Subcutaneous abdominal adipose tissue (tissue), 5 donors: Measurements from ENCODE around the gene PLXND1.

Source experiments
- H3K27ac ChIP-seq: one replicate; pipeline ENCODE4 v1.7.0; 2013; ENCODE audit warnings: low read depth, mild to moderate bottlenecking, inconsistent platforms, low read length, moderate library complexity
- H3K27me3 ChIP-seq, 5 donors: one replicate each; pipeline ENCODE4 v1.7.0; 2013; ENCODE audit warnings: low read length in 5 of 5, inconsistent platforms in 1 of 5; ENCODE audit not compliant: control insufficient read depth in 5 of 5, insufficient read depth in 4 of 5
- H3K36me3 ChIP-seq, 5 donors: one replicate each; pipeline ENCODE4 v1.7.0; 2013; ENCODE audit warnings: low read length in 5 of 5; ENCODE audit not compliant: control insufficient read depth in 5 of 5, insufficient read depth in 5 of 5
- H3K4me1 ChIP-seq, 5 donors: one replicate each; pipeline ENCODE4 v1.7.0; 2013; ENCODE audit warnings: low read length in 5 of 5, mild to moderate bottlenecking in 3 of 5, moderate library complexity in 1 of 5; ENCODE audit not compliant: control insufficient read depth in 5 of 5, insufficient read depth in 5 of 5
- H3K4me3 ChIP-seq, 5 donors: one replicate each; pipeline ENCODE4 v1.7.0; 2013; ENCODE audit warnings: low read length in 5 of 5, low read depth in 1 of 5
- H3K9ac ChIP-seq, 5 donors: one replicate each; pipeline ENCODE4 v1.7.0; 2013; ENCODE audit warnings: low read length in 5 of 5, mild to moderate bottlenecking in 4 of 5, moderate library complexity in 3 of 5
- H3K9me3 ChIP-seq, 5 donors: one replicate each; pipeline ENCODE4 v1.7.0; 2013; ENCODE audit warnings: low read length in 5 of 5; ENCODE audit not compliant: control insufficient read depth in 5 of 5
- donor health status: healthy.
- donor health status: healthy.
- donor health status: healthy.
- donor health status: healthy.
- donor health status: healthy.

The PLXND1 gene

DNA sequence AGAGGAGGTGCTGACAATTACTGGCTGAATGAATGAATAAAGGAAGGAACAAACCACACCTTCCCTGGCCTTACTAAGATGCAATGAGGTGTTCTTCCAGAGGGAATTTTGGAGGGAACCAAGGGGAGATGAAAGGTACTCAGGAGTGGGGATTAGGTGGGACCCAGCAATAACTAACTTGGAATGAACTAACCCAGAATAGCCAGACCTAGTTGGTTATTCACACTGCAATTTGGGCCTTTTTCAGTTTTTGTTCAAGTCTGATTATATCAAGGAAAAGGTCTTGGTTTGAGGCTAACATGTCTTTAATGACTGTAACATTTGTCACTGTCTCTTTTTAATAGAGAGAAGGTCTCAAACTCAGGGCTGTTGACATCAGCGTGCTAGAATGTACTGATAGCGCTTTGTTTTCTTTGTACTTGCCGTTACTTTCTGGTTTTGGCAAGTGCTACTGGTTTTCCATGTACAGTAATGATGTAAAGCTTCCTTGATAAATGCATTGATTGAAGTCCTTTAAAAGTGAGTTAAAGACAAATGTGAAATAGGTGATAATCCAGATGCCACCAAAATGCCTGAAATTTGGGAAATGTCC lies 3.2 kb upstream of the PLXND1 start:
- Histone ChIP-seq H3K27ac (peak overlapping the region; percentile 99), H3K9me3 (no peaks in the 10 kb centered on the region), H3K4me3 (no peak overlapping the region), H3K27me3 (no peaks in the 10 kb centered on the region), H3K4me1 (peaks cover 6 to 83% (median 61%) of the 10 kb centered on the region in 5 donors), H3K9ac (no peak overlapping the region), H3K36me3 (no peaks in the 10 kb centered on the region)

DNA sequence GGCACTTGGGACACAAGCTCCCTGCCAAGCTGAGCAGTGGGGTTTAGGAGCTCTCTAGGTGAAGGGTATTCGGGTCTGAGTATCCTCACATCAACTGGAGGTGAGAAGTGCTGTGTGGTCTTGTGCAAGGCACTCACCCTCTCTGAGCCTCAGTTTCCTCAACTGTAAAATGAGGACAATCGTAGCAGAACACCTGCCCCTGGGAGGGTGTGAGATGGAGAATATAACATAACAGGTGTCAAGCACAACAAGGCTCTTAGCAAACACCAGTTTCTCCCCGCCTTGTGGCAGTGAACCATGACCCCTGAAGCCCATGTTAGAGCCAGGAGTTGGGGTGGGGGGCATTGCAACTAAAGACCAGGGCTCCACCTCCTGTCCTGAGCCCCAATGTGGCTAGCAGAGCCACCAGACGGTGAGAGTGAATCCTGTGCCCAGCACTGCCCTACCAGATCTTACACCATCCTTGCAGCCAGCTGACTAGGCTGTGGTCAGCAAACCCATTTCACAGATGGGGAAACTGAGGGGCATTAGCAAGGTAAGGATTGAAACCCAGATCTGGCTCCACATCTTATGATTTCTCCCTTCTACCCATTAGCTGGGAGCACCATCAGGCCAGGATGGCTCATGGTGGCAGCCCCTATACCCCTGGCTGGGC lies 2.6 kb upstream of the PLXND1 start:
- peak overlapping the region; percentile 99 for H3K27ac ChIP-seq
- no peaks in the 10 kb centered on the region for H3K9me3 ChIP-seq
- H3K4me1 ChIP-seq = peaks cover 11 to 83% (median 61%) of the 10 kb centered on the region in 5 donors
- peaks cover 0 to 3% (median 0%) of the 10 kb centered on the region in 5 donors for H3K36me3 ChIP-seq
- no peak overlapping the region for H3K4me3 ChIP-seq
- H3K9ac ChIP-seq = no peak overlapping the region
- no peaks in the 10 kb centered on the region for H3K27me3 ChIP-seq

GRCh38 chr3:129608087-129608935 lies 1.8 kb upstream of the PLXND1 start:
- Histone ChIP-seq H3K4me3 (peak overlapping the region in 3 of 5 donors; percentile 14 to 67 (median 66)), H3K9me3 (peaks cover 0 to under 1% (median 0%) of the 10 kb centered on the region in 5 donors), H3K4me1 (peaks cover 18 to 89% (median 69%) of the 10 kb centered on the region in 5 donors), H3K9ac (peak overlapping the region in 2 of 5 donors; percentile 76 to 89), H3K36me3 (peaks cover 0 to 3% (median 0%) of the 10 kb centered on the region in 5 donors), H3K27ac (peak overlapping the region; percentile 99), H3K27me3 (peaks cover 0 to 2% (median 0%) of the 10 kb centered on the region in 5 donors)

- H3K9ac ChIP-seq = peak overlapping the region; percentile 50 to 91 (median 78)
Observed at GRCh38 chr3:129607391-129608068, 1.1 kb upstream of the PLXND1 start.

GRCh38 chr3:129605922-129606635 lies 397 bp downstream of the PLXND1 start:
- Histone ChIP-seq H3K4me3 (peak overlapping the region in 4 of 5 donors; percentile 75 to 81 (median 80)), H3K4me1 (peaks cover 32 to 90% (median 71%) of the 10 kb centered on the region in 5 donors), H3K9ac (peak overlapping the region in 3 of 5 donors; percentile 67 to 79 (median 75)), H3K36me3 (peaks cover 0 to 11% (median 3%) of the 10 kb centered on the region in 5 donors), H3K27me3 (peaks cover 0 to 6% (median 0%) of the 10 kb centered on the region in 5 donors), H3K9me3 (peaks cover 0 to 3% (median 0%) of the 10 kb centered on the region in 5 donors), H3K27ac (peak overlapping the region; percentile 75)

More at GRCh38 chr3:129607391-129608068, 1.1 kb upstream of the PLXND1 start:
- Histone ChIP-seq H3K27me3 (peaks cover 0 to 6% (median 0%) of the 10 kb centered on the region in 5 donors), H3K27ac (peak overlapping the region; percentile 99), H3K4me1 (peaks cover 24 to 90% (median 69%) of the 10 kb centered on the region in 5 donors), H3K36me3 (peaks cover 0 to 9% (median 0%) of the 10 kb centered on the region in 5 donors), H3K9me3 (peaks cover 0 to 3% (median 0%) of the 10 kb centered on the region in 5 donors), H3K4me3 (peak overlapping the region; percentile 58 to 68 (median 67))

GRCh38 chr3:129605203-129605921 lies 1.1 kb downstream of the PLXND1 start:
- Histone ChIP-seq H3K4me1 (peaks cover 35 to 93% (median 78%) of the 10 kb centered on the region in 5 donors), H3K9ac (peak overlapping the region in 3 of 5 donors; percentile 67 to 79 (median 75))

DNA sequence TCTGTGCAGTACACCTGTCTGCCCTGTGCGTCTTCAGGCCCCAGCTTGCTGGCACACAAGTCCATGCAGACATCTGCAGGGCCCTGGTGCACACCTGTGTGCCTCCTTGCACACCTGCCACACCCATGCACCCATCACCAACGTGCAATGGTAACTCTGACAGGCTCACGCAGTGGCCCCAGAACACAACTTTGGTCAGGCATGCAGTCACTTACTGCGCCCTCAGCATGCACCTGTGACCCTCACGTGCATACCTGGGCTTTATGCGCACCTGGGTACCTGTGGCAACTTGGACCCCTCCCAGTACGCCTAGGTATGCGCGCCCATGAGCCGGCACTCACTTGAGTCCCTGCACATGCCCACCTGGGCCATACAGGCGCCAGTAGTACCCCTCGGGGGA lies 1.7 kb downstream of the PLXND1 start:
- peaks cover 0 to 14% (median 5%) of the 10 kb centered on the region in 5 donors for H3K36me3 ChIP-seq
- H3K9ac ChIP-seq = peak overlapping the region in 4 of 5 donors; percentile 53 to 100 (median 67)
- H3K27me3 ChIP-seq = peaks cover 0 to 6% (median 0%) of the 10 kb centered on the region in 5 donors
- H3K4me3 ChIP-seq = peak overlapping the region; percentile 75 to 95 (median 80)
- peaks cover 0 to 3% (median 0%) of the 10 kb centered on the region in 5 donors for H3K9me3 ChIP-seq
- peaks cover 35 to 93% (median 82%) of the 10 kb centered on the region in 5 donors for H3K4me1 ChIP-seq
- H3K27ac ChIP-seq = peak overlapping the region; percentile 97

More at GRCh38 chr3:129605203-129605921, 1.1 kb downstream of the PLXND1 start:
- Histone ChIP-seq H3K27ac (peak overlapping the region; percentile 97), H3K27me3 (peaks cover 0 to 6% (median 0%) of the 10 kb centered on the region in 5 donors), H3K4me3 (peak overlapping the region; percentile 75 to 95 (median 80)), H3K9me3 (peaks cover 0 to 3% (median 0%) of the 10 kb centered on the region in 5 donors), H3K36me3 (peaks cover 0 to 14% (median 5%) of the 10 kb centered on the region in 5 donors)

DNA sequence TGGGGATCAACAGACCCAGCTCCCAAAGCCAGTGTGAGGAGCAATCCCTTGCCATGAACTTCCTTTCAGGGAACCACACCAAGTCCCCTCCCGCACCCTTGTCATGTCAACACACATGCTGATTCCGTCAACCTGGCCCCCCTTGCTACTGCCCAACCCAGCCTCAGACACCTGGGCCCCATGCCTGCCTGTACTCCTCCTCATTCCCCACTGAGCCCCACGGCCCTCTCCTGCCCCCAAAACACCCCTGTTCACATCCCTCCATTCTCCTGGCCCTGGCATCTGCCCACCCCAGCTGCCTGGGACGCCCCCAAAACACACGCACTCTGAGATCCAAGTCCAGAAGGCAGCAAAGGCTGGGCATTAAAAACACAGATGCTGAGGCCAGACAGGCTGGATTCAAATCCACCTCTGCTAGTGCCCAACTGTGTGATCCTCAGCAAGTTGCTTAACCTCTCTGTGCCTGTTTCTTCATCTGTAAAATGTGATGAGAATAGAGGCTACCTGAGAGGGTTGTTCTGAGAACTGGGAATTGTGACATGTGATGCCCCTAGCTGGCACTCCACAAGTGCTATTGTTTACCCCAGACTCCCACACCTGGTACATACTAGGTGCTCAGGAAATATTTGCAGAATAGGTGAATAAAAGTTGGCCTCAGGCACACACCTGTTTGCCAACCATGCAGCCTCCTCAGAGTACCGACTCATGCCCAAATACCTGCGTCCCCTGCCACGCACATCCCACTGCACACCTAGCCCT lies 2.3 kb downstream of the PLXND1 start:
- peaks cover 0 to 6% (median 0%) of the 10 kb centered on the region in 5 donors for H3K27me3 ChIP-seq
- H3K4me1 ChIP-seq = peaks cover 39 to 93% (median 82%) of the 10 kb centered on the region in 5 donors
- H3K9ac ChIP-seq = peak overlapping the region; percentile 48 to 100 (median 59)
- H3K9me3 ChIP-seq = peaks cover 0 to 3% (median 0%) of the 10 kb centered on the region in 5 donors
- peaks cover 0 to 14% (median 5%) of the 10 kb centered on the region in 5 donors for H3K36me3 ChIP-seq
- H3K27ac ChIP-seq = peak overlapping the region; percentile 97
- H3K4me3 ChIP-seq = peak overlapping the region; percentile 75 to 95 (median 80)
